GM06990 (cell line): ENCODE measurements around the gene RALY.
A peak's percentile ranks its signal among the peaks of the same experiment; 100 is the strongest.

Experiments
- DNase-seq: peaks from one replicate; pipeline ENCODE4 v3.0.0-alpha.2; 2011; ENCODE audit not compliant: insufficient read length; ENCODE audit errors: extremely low read depth
- H3K27me3 ChIP-seq: replicated peaks from 2 replicates; pipeline ENCODE4 v1.6.0; 2011; ENCODE audit warnings: low read length; ENCODE audit not compliant: control insufficient read depth, insufficient read depth
- H3K36me3 ChIP-seq: 2 replicates; pipeline ENCODE4 v1.5.1; 2011; ENCODE audit warnings: low read length; ENCODE audit not compliant: control insufficient read depth, insufficient read depth
- H3K4me3 ChIP-seq: replicated peaks from 2 replicates; pipeline ENCODE4 v1.5.1; 2011; ENCODE audit warnings: low read depth, mild to moderate bottlenecking, control low read depth, low read length
- TF ChIP-seq, protein P1 (sequence below): IDR thresholded peaks from 2 replicates; pipeline ENCODE4 v1.5.1; 2011; ENCODE audit warnings: low read length, control low read depth, mild to moderate bottlenecking, inconsistent platforms; ENCODE audit not compliant: insufficient read depth, poor library complexity, severe bottlenecking

Gene RALY

DNA sequence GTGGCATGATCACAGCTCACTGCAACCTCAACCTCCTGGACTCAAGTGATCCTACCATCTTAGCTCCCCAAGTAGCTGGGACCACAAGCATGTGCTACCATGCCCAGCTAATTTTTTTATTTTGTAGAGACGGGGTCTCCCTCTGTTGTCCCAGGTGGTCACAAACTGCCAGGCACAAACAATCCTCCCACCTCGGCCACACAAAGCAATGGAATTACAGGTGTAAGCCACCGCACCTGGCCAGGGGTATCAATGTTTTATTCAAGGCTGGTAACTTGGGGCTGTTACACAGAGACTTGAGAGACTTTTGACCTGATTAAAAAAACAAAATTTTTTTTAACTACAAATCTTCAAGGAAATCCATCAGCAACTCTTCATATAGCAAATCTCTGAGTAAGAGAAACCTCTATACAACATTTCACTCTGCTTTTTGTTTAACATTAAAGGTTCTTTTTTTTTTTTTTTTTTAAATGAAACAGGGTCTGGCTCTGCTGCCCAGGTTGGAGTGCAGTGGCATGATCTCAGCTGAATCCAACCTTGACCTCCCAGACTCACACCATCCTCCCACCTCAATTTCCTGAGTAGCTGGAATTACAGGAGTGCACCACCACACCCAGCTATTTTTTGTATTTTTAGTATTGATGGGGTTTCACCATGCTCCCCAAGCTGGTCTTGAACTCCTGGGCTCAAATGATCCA lies 112.4 kb downstream of the RALY start:
- no peaks in the 10 kb centered on the region for H3K27me3 ChIP-seq
- peaks cover 11% of the 10 kb centered on the region for H3K36me3 ChIP-seq
- H3K4me3 ChIP-seq, result no peak overlapping the region
- TF ChIP-seq, protein P1, sequence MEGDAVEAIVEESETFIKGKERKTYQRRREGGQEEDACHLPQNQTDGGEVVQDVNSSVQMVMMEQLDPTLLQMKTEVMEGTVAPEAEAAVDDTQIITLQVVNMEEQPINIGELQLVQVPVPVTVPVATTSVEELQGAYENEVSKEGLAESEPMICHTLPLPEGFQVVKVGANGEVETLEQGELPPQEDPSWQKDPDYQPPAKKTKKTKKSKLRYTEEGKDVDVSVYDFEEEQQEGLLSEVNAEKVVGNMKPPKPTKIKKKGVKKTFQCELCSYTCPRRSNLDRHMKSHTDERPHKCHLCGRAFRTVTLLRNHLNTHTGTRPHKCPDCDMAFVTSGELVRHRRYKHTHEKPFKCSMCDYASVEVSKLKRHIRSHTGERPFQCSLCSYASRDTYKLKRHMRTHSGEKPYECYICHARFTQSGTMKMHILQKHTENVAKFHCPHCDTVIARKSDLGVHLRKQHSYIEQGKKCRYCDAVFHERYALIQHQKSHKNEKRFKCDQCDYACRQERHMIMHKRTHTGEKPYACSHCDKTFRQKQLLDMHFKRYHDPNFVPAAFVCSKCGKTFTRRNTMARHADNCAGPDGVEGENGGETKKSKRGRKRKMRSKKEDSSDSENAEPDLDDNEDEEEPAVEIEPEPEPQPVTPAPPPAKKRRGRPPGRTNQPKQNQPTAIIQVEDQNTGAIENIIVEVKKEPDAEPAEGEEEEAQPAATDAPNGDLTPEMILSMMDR, result no peak
- DNase-seq, result no peak

DNA sequence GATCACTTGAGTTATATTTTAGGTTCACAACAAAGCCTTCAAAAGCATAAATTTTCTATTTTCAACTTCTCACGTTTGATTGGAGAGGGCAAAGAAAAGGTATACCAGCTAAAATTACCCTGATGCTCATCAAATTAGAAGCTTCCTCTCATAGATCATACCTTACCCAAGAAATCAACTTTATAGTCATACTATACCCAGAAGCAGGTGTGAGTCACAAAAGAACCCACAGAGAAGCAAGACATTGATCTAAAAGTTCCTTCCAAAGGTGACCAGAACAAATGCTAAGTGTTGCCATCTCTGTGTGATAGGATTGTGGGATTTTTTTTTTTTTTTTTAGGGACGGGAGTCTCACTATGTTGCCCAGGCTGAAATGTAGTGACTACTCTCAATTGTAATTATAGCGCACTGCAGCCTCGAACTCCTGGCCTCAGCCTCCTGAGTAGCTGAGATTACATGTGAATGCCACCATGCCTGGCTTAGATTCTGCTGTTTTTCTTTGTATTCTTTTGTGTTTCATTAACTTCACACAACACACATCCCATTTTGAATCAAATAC lies 115.0 kb downstream of the RALY start:
- Histone ChIP-seq H3K27me3 (no peaks in the 10 kb centered on the region), H3K4me3 (no peak overlapping the region), H3K36me3 (peaks cover 8% of the 10 kb centered on the region)
- TF ChIP-seq, protein P1, result no peak
- no peak for DNase-seq

DNA sequence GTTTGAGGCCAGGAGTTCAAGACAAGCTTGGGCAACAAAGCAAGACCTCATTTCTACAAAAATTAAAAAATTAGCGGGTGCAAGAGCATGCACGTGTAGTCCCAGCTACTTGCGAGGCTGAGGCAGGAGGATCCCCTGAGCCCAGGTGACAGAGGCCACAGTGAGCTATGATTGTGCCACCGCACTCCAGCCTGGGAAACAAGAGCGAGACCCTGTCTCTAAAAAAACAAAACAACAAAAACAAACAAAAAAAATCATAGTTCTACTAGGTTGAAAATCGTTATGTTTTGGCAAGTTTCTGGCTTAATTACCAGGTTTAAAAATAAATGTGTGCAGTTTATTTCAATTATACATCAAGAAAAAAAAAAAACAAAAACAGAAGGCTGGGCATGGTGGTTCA lies 115.7 kb downstream of the RALY start:
- no peak overlapping the region for H3K4me3 ChIP-seq
- TF ChIP-seq, protein P1, result no peak
- DNase-seq, result no peak
- H3K27me3 ChIP-seq, result no peaks in the 10 kb centered on the region
- H3K36me3 ChIP-seq, result peaks cover 7% of the 10 kb centered on the region

DNA sequence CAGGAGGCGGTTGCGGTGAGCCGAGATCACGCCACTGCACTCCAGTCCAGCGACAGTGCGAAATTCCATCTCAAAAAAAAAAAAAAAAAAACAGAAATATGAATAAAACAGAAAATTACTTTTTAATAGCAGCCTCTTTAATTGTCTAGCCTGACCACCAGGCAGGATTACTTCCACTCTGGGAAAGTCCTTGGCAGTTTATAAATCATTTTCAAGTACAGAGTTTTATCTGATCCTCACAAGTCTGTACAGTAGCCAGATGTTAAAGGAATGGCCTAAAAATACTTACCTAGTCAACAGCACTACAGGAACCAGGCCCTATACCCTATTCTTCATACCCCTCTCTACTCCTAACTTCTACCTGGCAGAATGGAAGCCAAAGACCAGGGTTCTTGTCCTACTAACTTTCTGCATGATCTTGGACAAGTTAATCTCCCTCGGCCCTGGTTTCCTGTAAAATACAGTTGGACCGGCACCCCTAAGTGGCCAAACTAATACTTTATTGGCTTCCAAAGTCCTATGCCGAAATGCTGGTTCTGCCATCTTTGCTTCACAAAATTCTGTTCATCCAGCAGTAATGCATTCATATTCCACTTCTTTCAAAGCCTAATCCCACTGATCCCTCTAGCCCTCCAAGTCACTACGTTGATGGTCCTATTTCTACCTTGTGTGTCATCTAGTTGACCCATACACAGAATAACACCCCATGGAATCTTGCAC lies 116.5 kb downstream of the RALY start:
- H3K4me3 ChIP-seq, result peak overlapping the region; percentile 93
- TF ChIP-seq, protein P1, result no peak
- H3K36me3 ChIP-seq, result peaks cover 4% of the 10 kb centered on the region

DNA sequence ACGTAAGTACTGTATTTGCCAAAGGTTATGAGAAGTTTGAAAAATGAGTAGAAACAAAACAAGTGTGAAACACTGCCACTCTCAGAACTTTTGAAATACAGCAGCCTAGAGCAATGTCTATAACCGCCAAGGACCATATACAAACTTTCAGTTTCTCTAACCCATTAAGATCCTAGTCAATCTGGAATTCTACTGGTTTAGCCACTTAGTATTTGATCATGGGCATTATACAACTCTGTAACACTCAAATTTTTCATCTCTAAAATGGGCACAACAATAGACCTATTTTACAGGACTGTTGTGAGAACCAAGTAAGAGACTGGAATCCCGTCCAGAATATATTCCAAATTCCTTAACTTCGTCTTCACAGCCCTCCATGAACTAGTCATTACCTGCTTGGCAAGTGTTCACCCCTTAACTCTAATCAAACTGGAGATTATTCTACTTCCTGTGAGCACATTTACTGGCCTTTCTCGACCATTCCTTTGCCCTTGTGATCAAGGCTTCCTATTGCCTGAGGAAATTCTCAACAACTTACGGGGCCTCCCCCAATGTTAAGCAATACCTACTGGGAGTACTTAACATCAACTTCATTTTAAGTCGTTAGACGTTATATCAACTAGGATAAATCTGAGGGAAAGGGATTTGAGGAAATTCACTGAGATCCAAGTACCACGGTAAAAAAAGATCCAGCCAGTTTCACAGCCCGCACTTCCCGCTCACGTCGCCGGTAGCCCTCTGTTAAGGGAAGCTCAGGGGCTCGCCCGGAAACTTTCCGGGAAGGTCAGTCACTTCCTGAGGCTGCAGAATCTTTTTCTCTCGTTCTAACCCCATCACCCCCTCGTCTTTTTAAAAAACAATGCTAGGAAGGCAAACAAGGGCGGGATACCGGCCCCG lies 117.3 kb downstream of the RALY start:
- DNase-seq, result peak; percentile 33
- Histone ChIP-seq H3K4me3 (peak overlapping the region; percentile 93), H3K27me3 (no peaks in the 10 kb centered on the region), H3K36me3 (peaks cover 3% of the 10 kb centered on the region)
- TF ChIP-seq, protein P1, result no peak

More for the DNA sequence above, 116.5 kb downstream of the RALY start:
- H3K27me3 ChIP-seq, result no peaks in the 10 kb centered on the region
- DNase-seq, result no peak
